Activated T-cell treated with anti-CD3 and anti-CD28 coated beads, Interleukin-2, amount 50 U/mL, for 24 hours (primary cell): Measurements from ENCODE around the gene TPMT.

ENCODE experiments used
- DNase-seq: peaks from one replicate; pipeline ENCODE4 v3.0.0-alpha.2; 2020
- H3K27ac Mint-ChIP-seq: 2 replicates; pipeline ENCODE4 v1.8.0; 2020; ENCODE audit warnings: mild to moderate bottlenecking, mixed read lengths
- H3K27me3 Mint-ChIP-seq: 2 replicates; pipeline ENCODE4 v1.8.0; 2020; ENCODE audit warnings: mixed read lengths
- H3K36me3 Mint-ChIP-seq: 2 replicates; pipeline ENCODE4 v1.8.0; 2020; ENCODE audit warnings: low read depth, mixed read lengths
- H3K4me1 Mint-ChIP-seq: 2 replicates; pipeline ENCODE4 v1.8.0; 2020; ENCODE audit warnings: low read depth, mixed read lengths
- H3K4me3 Mint-ChIP-seq: 2 replicates; pipeline ENCODE4 v1.8.0; 2020; ENCODE audit warnings: mild to moderate bottlenecking, moderate library complexity, mixed read lengths
- H3K9me3 Mint-ChIP-seq: 2 replicates; pipeline ENCODE4 v1.8.0; 2020; ENCODE audit warnings: mixed read lengths

Gene TPMT

GRCh38 chr6:18115356-18115755 is 39.5 kb downstream of the TPMT start:
- Mint-ChIP-seq H3K27ac (peak overlapping the region; percentile 70), H3K27me3 (peaks cover 76% of the 10 kb centered on the region), H3K4me1 (peaks cover 15% of the 10 kb centered on the region), H3K36me3 (no peaks in the 10 kb centered on the region), H3K4me3 (peak overlapping the region; percentile 24), H3K9me3 (no peaks in the 10 kb centered on the region)
- no peak for DNase-seq

GRCh38 chr6:18110162-18110561 is 44.7 kb downstream of the TPMT start:
- H3K9me3 Mint-ChIP-seq: peaks cover 14% of the 10 kb centered on the region
- DNase-seq: no peak
- peaks cover 57% of the 10 kb centered on the region for H3K27me3 Mint-ChIP-seq
- H3K27ac Mint-ChIP-seq: no peak overlapping the region
- peaks cover 3% of the 10 kb centered on the region for H3K36me3 Mint-ChIP-seq
- H3K4me3 Mint-ChIP-seq: no peak overlapping the region
- H3K4me1 Mint-ChIP-seq: peaks cover 6% of the 10 kb centered on the region

GRCh38 chr6:18107061-18107460 is 47.8 kb downstream of the TPMT start:
- Mint-ChIP-seq H3K4me1 (peaks cover 2% of the 10 kb centered on the region), H3K27ac (no peak overlapping the region), H3K9me3 (peaks cover 14% of the 10 kb centered on the region), H3K4me3 (no peak overlapping the region), H3K27me3 (peaks cover 58% of the 10 kb centered on the region), H3K36me3 (peaks cover 3% of the 10 kb centered on the region)
- DNase-seq: no peak

GRCh38 chr6:18102783-18103509 is 51.9 kb downstream of the TPMT start:
- Mint-ChIP-seq H3K4me1 (peaks cover 2% of the 10 kb centered on the region), H3K9me3 (peaks cover 14% of the 10 kb centered on the region), H3K36me3 (peaks cover 3% of the 10 kb centered on the region), H3K4me3 (no peak overlapping the region), H3K27ac (no peak overlapping the region), H3K27me3 (peaks cover 57% of the 10 kb centered on the region)
- DNase-seq: no peak

GRCh38 chr6:18101873-18102272 is 53.0 kb downstream of the TPMT start:
- H3K36me3 Mint-ChIP-seq: no peaks in the 10 kb centered on the region
- H3K9me3 Mint-ChIP-seq: peaks cover 9% of the 10 kb centered on the region
- H3K4me3 Mint-ChIP-seq: no peak overlapping the region
- H3K27ac Mint-ChIP-seq: no peak overlapping the region
- peaks cover 2% of the 10 kb centered on the region for H3K4me1 Mint-ChIP-seq
- no peak for DNase-seq
- peaks cover 63% of the 10 kb centered on the region for H3K27me3 Mint-ChIP-seq

- Mint-ChIP-seq H3K4me3 (no peak overlapping the region), H3K36me3 (no peaks in the 10 kb centered on the region), H3K4me1 (peaks cover 2% of the 10 kb centered on the region), H3K27ac (no peak overlapping the region), H3K27me3 (peaks cover 63% of the 10 kb centered on the region), H3K9me3 (peaks cover 7% of the 10 kb centered on the region)
- DNase-seq: no peak
Measured at GRCh38 chr6:18101271-18101670, 53.6 kb downstream of the TPMT start.

GRCh38 chr6:18100296-18100695 is 54.6 kb downstream of the TPMT start:
- Mint-ChIP-seq H3K36me3 (no peaks in the 10 kb centered on the region), H3K4me3 (no peak overlapping the region)
- no peak for DNase-seq

GRCh38 chr6:18099511-18099910 is 55.4 kb downstream of the TPMT start:
- no peaks in the 10 kb centered on the region for H3K36me3 Mint-ChIP-seq
- H3K4me1 Mint-ChIP-seq: no peaks in the 10 kb centered on the region
- no peak for DNase-seq
- H3K9me3 Mint-ChIP-seq: no peaks in the 10 kb centered on the region
- H3K4me3 Mint-ChIP-seq: no peak overlapping the region
- peaks cover 55% of the 10 kb centered on the region for H3K27me3 Mint-ChIP-seq
- no peak overlapping the region for H3K27ac Mint-ChIP-seq

More at GRCh38 chr6:18100296-18100695, 54.6 kb downstream of the TPMT start:
- no peaks in the 10 kb centered on the region for H3K9me3 Mint-ChIP-seq
- peaks cover 2% of the 10 kb centered on the region for H3K4me1 Mint-ChIP-seq
- H3K27me3 Mint-ChIP-seq: peaks cover 62% of the 10 kb centered on the region
- H3K27ac Mint-ChIP-seq: no peak overlapping the region

DNA sequence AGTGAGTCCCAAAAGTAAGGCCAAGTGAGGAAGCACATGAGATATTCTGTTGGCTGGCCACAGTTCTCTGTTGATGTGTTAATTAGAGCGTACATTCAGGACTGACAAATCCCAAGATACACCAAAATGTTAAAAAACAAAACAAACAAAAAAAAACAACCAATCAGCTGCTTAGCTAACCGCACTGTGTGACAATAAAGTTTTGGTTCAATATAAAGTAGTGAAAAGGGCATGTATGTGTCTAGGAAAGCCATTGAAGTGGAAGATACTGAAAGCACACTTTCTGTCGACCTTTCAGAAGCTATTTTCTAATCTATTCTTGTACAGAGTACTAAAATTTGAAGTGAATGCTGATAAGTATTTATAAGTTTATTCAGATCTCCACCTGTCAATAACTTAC is 58.5 kb downstream of the TPMT start:
- H3K9me3 Mint-ChIP-seq: no peaks in the 10 kb centered on the region
- H3K36me3 Mint-ChIP-seq: no peaks in the 10 kb centered on the region
- DNase-seq: no peak
- H3K4me3 Mint-ChIP-seq: no peak overlapping the region
- peaks cover 31% of the 10 kb centered on the region for H3K27me3 Mint-ChIP-seq
- no peaks in the 10 kb centered on the region for H3K4me1 Mint-ChIP-seq
- H3K27ac Mint-ChIP-seq: no peak overlapping the region

DNA sequence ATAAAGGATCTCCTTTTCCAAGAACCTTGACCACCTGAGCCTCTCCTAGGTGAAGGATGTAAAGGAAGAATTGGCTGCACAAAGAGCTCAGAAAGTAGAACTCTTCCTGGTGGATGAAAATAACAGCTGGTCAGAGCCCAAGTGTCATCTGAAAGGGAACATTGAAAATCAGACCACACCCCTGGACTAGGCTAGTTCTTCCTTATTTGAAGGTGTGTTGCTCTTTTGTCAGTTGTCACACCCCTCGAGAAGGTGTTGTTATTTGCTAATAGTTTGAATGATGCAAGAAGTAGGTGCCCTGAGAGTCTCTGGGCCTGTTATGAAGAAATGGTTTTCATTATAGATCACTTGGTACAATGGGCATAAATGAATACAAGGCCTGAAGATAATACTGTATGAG is 63.5 kb downstream of the TPMT start:
- Mint-ChIP-seq H3K27ac (no peak overlapping the region), H3K9me3 (peaks cover 5% of the 10 kb centered on the region), H3K27me3 (peaks cover 21% of the 10 kb centered on the region), H3K4me1 (no peaks in the 10 kb centered on the region), H3K36me3 (no peaks in the 10 kb centered on the region), H3K4me3 (no peak overlapping the region)
- DNase-seq: no peak

- peaks cover 22% of the 10 kb centered on the region for H3K27me3 Mint-ChIP-seq
- H3K36me3 Mint-ChIP-seq: no peaks in the 10 kb centered on the region
- H3K4me1 Mint-ChIP-seq: no peaks in the 10 kb centered on the region
- no peak for DNase-seq
- no peak overlapping the region for H3K4me3 Mint-ChIP-seq
- H3K27ac Mint-ChIP-seq: no peak overlapping the region
- peaks cover 5% of the 10 kb centered on the region for H3K9me3 Mint-ChIP-seq
Measured at GRCh38 chr6:18090349-18090786, 64.5 kb downstream of the TPMT start.

DNA sequence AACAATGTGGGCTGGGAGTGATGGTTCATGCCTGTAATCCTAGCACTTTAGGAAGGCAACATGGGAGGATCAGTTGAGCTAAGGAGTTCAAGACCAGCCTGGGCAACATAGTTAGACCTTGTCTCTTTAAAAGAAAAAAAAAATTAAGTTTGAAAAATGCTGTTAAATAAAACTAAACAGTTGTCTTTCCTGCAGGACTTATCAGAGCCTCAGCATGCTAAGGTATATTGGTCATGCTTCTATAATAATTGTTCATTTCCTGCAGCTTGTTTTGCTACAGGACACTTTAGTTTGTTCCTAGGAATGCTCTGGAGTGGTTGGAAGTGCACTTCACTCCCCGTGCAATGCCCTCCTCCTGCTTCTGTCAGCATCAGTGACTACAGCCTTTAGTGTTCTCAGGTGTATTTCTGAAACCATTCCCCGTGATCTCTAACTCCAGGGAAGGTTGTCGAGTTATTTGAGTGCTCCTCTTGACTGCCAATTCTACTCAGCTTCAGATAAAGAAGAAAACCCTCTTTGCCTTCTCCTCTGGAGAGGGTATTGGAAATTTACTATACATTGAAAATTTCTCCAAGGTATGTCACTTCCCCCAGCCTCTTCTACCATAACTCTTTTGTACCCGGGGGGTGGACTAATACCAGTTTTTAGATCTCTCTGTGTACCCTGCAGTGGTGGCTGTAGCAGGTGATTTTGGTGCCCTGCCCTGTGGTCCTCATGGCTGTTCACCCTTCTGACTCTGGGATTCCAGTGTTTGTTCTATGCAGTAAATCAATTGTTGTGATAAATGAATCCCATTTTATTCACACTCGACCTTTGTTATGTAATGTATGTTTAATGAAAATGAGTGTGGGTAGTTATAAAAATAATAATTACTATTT is 66.2 kb downstream of the TPMT start:
- no peak overlapping the region for H3K4me3 Mint-ChIP-seq
- H3K4me1 Mint-ChIP-seq: no peaks in the 10 kb centered on the region
- peaks cover 5% of the 10 kb centered on the region for H3K9me3 Mint-ChIP-seq
- H3K27me3 Mint-ChIP-seq: peaks cover 23% of the 10 kb centered on the region
- no peak for DNase-seq
- H3K27ac Mint-ChIP-seq: no peak overlapping the region
- H3K36me3 Mint-ChIP-seq: no peaks in the 10 kb centered on the region

DNA sequence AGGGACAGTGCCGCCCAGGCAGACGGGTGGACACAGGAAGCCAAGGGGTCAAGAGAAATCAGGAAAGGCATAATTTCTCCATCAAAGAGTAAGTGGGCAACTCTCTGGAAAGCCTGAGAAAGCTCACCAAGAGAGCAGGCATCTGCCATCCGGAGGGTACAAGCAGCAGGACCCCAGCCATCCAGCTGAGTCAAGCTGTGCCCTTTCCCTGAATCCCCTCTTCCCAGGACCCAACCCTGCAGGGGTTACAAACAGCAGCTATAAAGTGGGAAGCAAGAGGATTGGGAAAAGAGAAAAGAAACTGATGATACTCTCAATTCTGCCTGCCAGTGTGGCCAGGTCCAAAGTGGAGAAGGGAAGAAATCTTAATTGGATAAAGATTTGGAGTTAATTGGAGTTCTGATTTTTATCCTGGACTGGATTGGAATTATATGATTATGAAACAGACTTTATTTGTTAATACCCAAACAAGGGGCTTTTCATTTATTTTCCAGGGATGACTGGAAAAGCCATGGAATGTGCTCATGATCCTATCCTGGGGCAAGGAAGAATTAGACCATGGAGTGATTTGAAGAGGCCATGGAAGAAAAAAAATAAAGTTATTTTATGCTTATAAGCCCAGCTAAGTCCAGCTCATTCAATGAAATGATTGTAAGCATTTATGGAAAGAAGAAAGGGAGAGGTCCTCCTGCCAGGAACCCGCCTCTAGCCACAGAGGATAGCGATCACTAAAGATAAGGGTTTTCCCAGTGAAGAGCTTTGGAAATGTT is 67.3 kb downstream of the TPMT start:
- Mint-ChIP-seq H3K27me3 (peaks cover 27% of the 10 kb centered on the region), H3K27ac (no peak overlapping the region), H3K4me1 (no peaks in the 10 kb centered on the region), H3K9me3 (peaks cover 5% of the 10 kb centered on the region), H3K4me3 (no peak overlapping the region), H3K36me3 (no peaks in the 10 kb centered on the region)
- DNase-seq: no peak

DNA sequence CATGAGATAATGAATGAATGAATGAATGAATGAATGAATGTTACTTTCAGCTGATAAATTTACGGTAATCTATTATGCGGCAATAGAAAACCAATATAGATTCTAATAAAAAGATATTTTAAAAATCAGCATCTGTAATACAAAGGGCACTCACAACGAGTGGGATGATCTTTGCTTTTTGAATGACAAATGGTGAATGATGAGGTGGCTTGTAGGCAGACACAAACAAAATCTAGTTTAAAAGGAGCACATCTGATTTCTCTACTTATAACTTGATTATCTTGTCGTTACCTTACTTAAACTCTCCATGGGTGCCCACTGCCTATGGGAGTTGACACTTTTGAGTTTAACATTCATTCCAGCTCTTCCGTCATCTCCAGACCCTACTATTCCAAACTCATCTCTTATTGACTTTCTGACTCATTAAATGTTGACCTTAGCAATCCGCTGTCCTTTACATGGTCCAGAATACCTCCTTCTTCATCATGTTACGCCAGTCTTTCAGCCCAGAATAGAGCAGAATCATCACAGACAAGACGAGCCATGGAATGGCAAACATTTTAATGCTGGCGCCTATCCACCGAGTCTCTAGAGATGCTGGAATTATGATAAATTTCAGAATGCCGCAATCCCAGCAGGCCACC is 73.7 kb downstream of the TPMT start:
- peaks cover 6% of the 10 kb centered on the region for H3K9me3 Mint-ChIP-seq
- no peak overlapping the region for H3K4me3 Mint-ChIP-seq
- H3K27me3 Mint-ChIP-seq: peaks cover 30% of the 10 kb centered on the region
- no peaks in the 10 kb centered on the region for H3K36me3 Mint-ChIP-seq
- DNase-seq: no peak
- H3K4me1 Mint-ChIP-seq: no peaks in the 10 kb centered on the region
- H3K27ac Mint-ChIP-seq: no peak overlapping the region
